Measurements from ENCODE around the gene NTHL1. TPM values are rescaled to one million over a fixed set of nuclear protein-coding genes. Genes with fewer than 3 reads are reported as not detected.

The NTHL1 gene
- total RNA-seq: 50.7 and 51.9 TPM in 2 replicates
- long read RNA-seq, transcript NTHL1-201 (6 exons, 1,067 nt): major isoform, 18 of 20 reads
- long read RNA-seq, partial matches to known transcripts: 0 of 20 reads
- long read RNA-seq, other reads (novel, unspliced or antisense): 2 of 20 reads

- DNase-seq (ENCODE audit: low read depth, low spot score): peak; percentile 94
- Mint-ChIP-seq H3K27me3 (ENCODE audit: low read depth) (no peaks in the 10 kb centered on the region), H3K9me3 (no peaks in the 10 kb centered on the region), H3K4me3 (peak within 1 kb of the TSS; percentile 94), H3K36me3 (ENCODE audit: low read depth) (peaks cover 3% of the 10 kb centered on the region), H3K27ac (ENCODE audit: unreplicated experiment) (no peak within 1 kb of the TSS), H3K4me1 (peaks cover 18% of the 10 kb centered on the region)
- no peak for TF ChIP-seq CTCF (conservative IDR thresholded peaks at IDR 0.05)
These were observed at the start of gene NTHL1, which contains the start of gene TSC2 for GRCh38 chr16:2047330-2048115. TSS of gene NTHL1 (minus strand) at chr16:2047834. CDS start at chr16:2047823, 11 bp downstream. TSS of gene TSC2 (plus strand) at chr16:2047985. CDS start at chr16:2048616, 631 bp downstream.

DNA sequence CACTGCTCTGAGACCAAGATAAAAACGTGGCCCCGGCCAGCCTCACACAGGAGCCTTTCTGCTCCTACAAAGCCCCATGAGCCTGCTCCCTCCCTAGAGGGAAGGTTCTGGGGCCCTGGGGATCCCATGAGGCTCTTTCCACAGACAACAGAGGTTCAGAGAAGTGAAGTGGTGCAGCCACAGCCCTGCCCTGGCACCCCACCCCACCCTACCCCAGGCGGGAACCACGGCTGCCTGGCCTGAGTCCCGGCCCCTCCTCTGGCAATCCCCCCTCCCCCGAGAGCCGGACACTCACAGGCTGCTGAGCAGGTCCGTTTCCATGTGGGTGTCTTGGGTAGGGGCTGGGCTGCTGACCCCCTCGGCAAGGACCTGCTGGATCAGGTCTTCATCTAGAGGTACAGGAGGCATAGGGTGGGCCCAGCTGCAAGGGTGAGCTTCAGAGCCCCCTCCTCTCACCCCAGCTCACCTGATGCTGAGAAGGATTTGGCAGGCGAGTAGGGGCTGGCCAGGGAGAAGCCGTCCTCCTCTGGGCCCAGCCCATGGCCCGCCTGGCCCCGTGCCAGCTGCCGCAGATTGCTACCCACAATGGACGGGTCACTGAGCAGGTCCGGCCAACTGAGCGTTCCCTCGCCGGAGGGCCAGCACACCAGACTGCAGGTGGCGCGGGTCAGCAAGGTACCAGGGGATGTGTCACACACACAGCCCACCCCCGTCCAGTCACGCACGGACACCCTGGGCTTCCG is 49.4 kb upstream of the NTHL1 start:
- H3K4me3 Mint-ChIP-seq: no peak overlapping the region
- no peak for TF ChIP-seq CTCF (conservative IDR thresholded peaks at IDR 0.05)

GRCh38 chr16:2095918-2096582 is 48.4 kb upstream of the NTHL1 start:
- no peaks in the 10 kb centered on the region for H3K27me3 Mint-ChIP-seq (ENCODE audit: low read depth)
- H3K27ac Mint-ChIP-seq (ENCODE audit: unreplicated experiment): no peak overlapping the region
- no peak overlapping the region for H3K4me3 Mint-ChIP-seq
- H3K9me3 Mint-ChIP-seq: no peaks in the 10 kb centered on the region
- DNase-seq (ENCODE audit: low read depth, low spot score): no peak
- peaks cover 8% of the 10 kb centered on the region for H3K4me1 Mint-ChIP-seq
- TF ChIP-seq CTCF (conservative IDR thresholded peaks at IDR 0.05): no peak
- no peaks in the 10 kb centered on the region for H3K36me3 Mint-ChIP-seq (ENCODE audit: low read depth)

More for the DNA sequence above, 49.4 kb upstream of the NTHL1 start:
- no peak overlapping the region for H3K27ac Mint-ChIP-seq (ENCODE audit: unreplicated experiment)
- H3K36me3 Mint-ChIP-seq (ENCODE audit: low read depth): no peaks in the 10 kb centered on the region
- H3K4me1 Mint-ChIP-seq: peaks cover 6% of the 10 kb centered on the region
- no peaks in the 10 kb centered on the region for H3K27me3 Mint-ChIP-seq (ENCODE audit: low read depth)
- no peak for DNase-seq (ENCODE audit: low read depth, low spot score)
- no peaks in the 10 kb centered on the region for H3K9me3 Mint-ChIP-seq

DNA sequence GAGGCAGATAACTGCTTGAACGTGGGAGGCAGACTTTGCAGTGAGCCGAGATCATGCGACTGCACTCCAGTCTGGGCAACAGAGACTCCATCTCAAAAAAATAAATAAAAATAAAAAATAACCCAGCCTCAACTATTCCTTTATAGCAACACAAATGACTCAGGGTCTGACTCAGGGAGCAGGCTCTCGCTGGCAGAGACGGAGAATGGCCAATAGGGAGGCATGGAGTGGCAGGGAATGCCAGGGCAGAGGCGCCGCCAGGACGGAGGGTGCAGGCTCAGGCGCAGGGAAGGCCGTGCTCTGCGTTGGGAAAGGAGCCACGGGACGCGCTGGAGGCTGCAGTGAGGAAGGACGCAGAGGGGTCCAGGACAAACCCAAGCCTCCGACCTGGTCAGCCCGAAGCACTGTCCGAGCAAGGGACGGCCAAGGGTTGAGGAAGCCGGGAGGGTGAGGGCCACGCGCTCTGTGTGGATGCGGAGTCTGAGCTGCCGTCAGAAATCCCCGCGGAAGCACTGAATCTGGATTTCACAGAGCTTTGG is 47.8 kb upstream of the NTHL1 start:
- Mint-ChIP-seq H3K36me3 (ENCODE audit: low read depth) (no peaks in the 10 kb centered on the region), H3K9me3 (no peaks in the 10 kb centered on the region), H3K4me3 (no peak overlapping the region)

More for the DNA sequence above, 47.8 kb upstream of the NTHL1 start:
- H3K27me3 Mint-ChIP-seq (ENCODE audit: low read depth): no peaks in the 10 kb centered on the region
- H3K27ac Mint-ChIP-seq (ENCODE audit: unreplicated experiment): no peak overlapping the region
- peaks cover 8% of the 10 kb centered on the region for H3K4me1 Mint-ChIP-seq
- no peak for TF ChIP-seq CTCF (conservative IDR thresholded peaks at IDR 0.05)
- DNase-seq (ENCODE audit: low read depth, low spot score): no peak

All from neural crest cell (in vitro differentiated cells).